Hepatocyte (in vitro differentiated cells): ENCODE data around the gene TNFRSF4.

ENCODE experiments used
- CTCF ChIP-seq: fragments of 200-600 bp; sonication (generic); IDR thresholded peaks from 2 replicates; pipeline ENCODE4 v1.5.1; 2016; ENCODE audit warnings: antibody characterized with exemption, mild to moderate bottlenecking; ENCODE audit not compliant: poor library complexity
- EZH2 ChIP-seq: fragments of 200-600 bp; sonication (generic); IDR thresholded peaks from 2 replicates; pipeline ENCODE4 v1.6.1; 2016; ENCODE audit warnings: antibody characterized with exemption, mild to moderate bottlenecking, borderline replicate concordance

GRCh38 chr1:1242461-1243265 lies 28.7 kb upstream of the TNFRSF4 start:
- TF ChIP-seq CTCF, result no peak
- no peak for TF ChIP-seq EZH2
